SU-DHL-6 (cell line): ENCODE measurements around the gene RBM25.

ENCODE experiments used
- CTCF ChIP-seq: fragments of 200-600 bp; sonication (generic); IDR thresholded peaks from one replicate; pipeline ENCODE4 v1.5.1; 2017; ENCODE audit warnings: antibody characterized with exemption, mild to moderate bottlenecking, low read length, moderate library complexity; ENCODE audit not compliant: insufficient read depth, poor library complexity, severe bottlenecking
- EZH2phosphoT487 ChIP-seq: fragments of 200-600 bp; sonication (generic), shearing (Covaris generic); conservative IDR thresholded peaks from 2 replicates; pipeline ENCODE4 v1.6.1; 2018; ENCODE audit warnings: mild to moderate bottlenecking, antibody characterized with exemption, low read length, moderate library complexity, mixed read lengths

GRCh38 chr14:73047808-73048207 lies 10.5 kb upstream of the RBM25 start:
- no peak for TF ChIP-seq CTCF
- TF ChIP-seq EZH2phosphoT487 = no peak
